ENCODE measurements around the gene CHSY1.

Gene CHSY1

DNA sequence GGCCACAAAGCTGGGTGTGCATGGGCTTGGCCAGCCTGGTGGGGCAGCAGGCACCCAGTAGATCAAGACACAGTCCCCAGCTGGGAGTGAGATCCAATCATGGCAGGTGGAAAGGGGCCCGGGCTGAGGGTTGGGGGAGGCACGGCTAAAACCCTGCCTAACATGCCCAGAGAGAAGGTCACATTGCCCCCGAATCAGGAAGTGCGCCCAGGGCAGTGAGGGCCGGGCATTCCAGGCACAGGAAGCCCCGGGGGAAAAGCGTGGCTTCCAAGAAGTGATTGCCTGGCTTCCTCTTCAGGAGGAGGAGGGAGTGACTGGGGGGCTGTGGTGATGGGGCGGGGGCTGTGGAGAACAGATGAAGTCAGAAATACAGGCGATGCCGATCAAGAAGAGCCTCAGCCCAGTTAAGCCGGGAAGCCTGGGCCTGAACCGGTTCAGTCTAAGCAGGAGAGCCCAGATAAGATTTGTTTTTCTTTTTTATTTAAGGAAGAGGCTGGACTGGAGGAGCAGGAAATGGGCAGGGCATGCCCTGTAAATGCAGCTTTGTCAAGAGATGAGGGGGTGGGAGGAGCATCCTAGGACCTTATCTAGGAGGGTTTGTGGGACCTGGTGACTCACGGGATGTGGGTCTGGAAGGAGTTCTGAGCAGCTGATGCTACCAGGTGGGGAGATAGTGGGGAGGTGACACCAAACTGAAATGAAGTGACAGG is 83.9 kb downstream of the CHSY1 start:
- peak overlapping the region; percentile 89 for H3K27ac ChIP-seq
- no peak for TF ChIP-seq ZFX (IDR thresholded peaks at IDR 0.05)
- TF ChIP-seq, protein P1, sequence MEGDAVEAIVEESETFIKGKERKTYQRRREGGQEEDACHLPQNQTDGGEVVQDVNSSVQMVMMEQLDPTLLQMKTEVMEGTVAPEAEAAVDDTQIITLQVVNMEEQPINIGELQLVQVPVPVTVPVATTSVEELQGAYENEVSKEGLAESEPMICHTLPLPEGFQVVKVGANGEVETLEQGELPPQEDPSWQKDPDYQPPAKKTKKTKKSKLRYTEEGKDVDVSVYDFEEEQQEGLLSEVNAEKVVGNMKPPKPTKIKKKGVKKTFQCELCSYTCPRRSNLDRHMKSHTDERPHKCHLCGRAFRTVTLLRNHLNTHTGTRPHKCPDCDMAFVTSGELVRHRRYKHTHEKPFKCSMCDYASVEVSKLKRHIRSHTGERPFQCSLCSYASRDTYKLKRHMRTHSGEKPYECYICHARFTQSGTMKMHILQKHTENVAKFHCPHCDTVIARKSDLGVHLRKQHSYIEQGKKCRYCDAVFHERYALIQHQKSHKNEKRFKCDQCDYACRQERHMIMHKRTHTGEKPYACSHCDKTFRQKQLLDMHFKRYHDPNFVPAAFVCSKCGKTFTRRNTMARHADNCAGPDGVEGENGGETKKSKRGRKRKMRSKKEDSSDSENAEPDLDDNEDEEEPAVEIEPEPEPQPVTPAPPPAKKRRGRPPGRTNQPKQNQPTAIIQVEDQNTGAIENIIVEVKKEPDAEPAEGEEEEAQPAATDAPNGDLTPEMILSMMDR (conservative IDR thresholded peaks at IDR 0.05): no peak

DNA sequence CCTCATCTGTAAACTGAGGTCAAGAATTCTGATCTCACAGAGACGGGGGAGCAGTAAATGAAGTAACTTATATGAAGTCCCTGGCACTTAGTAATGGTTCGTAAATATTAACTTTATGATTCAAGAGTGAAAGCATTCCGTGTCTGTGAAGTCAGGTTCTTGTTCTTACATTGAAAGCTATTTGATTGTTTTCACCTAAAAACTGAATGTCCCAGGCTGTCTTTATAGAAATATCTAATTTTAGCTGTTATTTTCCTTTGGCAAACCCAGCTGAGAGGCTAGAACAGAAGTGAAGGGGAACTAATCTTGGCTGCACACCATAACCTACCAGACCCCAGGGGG is 84.5 kb downstream of the CHSY1 start:
- H3K27ac ChIP-seq: peak overlapping the region; percentile 89
- TF ChIP-seq, protein P1 (conservative IDR thresholded peaks at IDR 0.05): no peak
- TF ChIP-seq ZFX (IDR thresholded peaks at IDR 0.05): no peak

DNA sequence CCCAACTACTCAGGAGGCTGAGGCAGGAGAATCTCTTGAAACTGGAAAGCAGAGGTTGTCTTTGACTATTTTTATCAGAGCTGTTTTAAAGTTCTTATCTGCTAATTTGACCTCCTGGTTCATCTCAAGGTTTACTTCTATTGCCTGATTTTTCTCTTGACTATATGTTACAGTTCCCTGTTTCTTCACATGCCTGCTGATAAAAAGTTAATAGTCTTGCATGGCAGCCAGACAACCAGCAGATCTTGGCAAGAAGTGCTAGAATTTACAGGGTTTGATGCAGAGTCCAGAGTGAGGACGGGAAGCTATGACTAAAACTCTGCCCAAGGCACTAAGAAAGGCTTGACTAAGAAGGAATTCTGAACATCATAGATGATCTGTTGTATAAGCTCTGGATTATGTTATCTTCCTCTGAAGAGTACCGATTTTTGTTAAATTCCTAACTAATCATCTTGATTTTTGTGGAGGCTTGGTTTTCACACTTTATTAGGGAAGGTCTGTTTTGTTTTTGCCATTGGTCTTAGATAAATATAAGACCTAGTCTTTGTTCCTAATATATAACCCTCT is 85.9 kb downstream of the CHSY1 start:
- no peak overlapping the region for H3K27ac ChIP-seq
- no peak for TF ChIP-seq ZFX (IDR thresholded peaks at IDR 0.05)
- TF ChIP-seq, protein P1 (conservative IDR thresholded peaks at IDR 0.05): no peak

DNA sequence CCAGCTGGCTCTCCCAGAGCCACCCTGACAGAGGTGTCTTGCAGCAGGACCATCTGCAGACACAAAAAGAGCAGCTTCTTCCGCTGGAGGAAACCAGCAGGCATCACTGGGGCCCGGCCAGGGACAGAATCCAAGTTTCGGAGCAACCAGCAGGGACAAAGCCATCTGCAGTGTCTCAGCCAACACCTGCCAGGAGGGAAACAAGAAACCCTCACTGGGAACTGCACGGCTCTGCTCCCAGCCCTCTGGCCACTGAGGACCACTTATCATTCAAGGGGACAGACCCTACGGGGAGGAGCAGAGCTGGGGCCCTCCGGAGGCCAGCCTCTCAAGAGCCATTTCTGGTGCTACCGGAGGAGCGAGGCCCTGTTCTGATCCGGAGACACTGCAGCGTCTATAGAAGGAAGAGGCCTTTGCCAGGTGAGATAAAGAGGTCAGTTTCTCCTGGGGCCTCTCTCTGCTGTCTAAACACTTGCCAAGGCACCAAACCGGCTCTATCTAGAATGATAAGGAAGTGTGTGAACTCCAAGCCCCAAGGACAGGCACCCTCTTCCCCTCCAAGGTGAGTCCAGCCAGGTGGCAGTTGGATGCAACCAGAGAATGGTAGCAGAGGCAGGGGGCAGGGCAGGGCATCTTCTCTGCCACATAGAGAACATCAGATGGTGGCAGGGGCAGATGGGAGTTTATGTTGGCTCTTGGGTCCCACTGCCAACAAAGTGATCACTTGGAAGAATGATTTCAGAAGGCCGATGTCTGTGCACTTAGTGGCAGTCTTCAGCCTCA is 89.0 kb downstream of the CHSY1 start:
- peak overlapping the region; percentile 47 for H3K27ac ChIP-seq
- TF ChIP-seq, protein P1 (conservative IDR thresholded peaks at IDR 0.05): no peak
- TF ChIP-seq ZFX (IDR thresholded peaks at IDR 0.05): peak; percentile 25; the same call in 1 of the 2 replicates

DNA sequence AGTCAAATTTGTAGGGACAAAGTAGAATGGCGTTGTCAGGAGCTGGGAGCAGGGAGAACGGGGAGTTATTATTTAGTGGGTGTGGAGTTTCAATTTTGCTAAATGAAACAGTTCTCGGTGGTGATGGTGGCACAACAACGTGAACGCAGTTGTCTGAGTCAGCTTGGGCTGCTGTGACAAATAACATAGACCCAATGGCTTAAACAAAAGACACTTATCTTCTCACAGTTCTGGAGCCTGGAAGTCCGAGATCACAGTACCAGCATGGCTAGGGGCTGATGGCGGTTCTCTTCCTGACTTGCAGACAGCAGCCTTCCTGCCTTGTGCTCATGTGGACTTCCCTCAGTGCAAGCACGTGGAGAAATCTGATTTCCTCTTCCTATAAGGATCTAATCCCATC is 90.2 kb downstream of the CHSY1 start:
- TF ChIP-seq, protein P1 (conservative IDR thresholded peaks at IDR 0.05): no peak
- TF ChIP-seq ZFX (IDR thresholded peaks at IDR 0.05): no peak
- H3K27ac ChIP-seq: no peak overlapping the region; the same call in 1 of the 2 replicates

DNA sequence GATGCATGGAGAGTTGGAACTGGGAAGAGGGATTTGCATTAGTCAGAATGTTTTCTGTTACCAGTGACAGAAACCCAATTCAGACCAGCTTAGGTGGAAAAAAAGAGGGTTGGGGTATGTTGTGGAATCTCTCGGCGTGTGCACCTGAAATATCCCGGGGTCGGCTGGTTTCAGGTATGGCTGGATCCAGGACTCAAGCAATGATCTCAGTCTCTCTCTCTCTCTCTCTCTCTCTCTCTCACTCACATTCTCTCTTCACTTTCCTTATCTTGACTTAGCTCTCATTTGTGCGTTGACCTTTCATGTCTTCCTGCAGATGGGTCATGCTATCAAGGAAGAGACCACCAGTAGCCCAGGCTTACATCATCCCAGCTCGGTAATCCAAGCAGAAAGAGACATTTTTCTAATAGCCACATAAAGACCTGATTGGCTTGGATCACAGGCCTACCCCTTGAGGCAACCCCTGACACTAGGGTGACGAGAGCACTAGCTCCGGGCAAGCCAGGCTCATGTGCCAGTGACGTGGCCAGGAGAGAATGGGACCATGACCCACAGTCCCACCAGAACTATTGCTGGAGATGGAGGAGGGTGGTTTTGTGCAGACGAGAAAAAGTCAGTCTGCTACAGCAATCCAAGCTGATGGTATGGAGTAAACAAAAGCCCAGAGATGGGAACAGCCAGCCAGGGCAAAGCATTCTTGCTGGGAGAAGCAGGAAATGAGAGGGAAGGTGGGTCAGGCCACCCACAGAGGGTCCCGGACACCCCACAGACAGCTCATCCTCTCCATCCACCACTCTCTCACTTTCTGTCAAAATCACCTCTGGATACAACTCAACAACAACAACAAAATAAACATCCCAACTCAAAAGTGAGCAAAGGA is 91.7 kb downstream of the CHSY1 start:
- TF ChIP-seq, protein P1 (conservative IDR thresholded peaks at IDR 0.05): no peak
- no peak for TF ChIP-seq ZFX (IDR thresholded peaks at IDR 0.05)
- H3K27ac ChIP-seq: no peak overlapping the region
